IPS DF 4.7 (cell line): ENCODE measurements around the gene PCSK2.

ENCODE experiments used
- DNase-seq: peaks from one replicate; pipeline ENCODE4 v3.0.0-alpha.2; 2013; ENCODE audit warnings: low spot score; ENCODE audit errors: extremely low read depth

The PCSK2 gene

DNA sequence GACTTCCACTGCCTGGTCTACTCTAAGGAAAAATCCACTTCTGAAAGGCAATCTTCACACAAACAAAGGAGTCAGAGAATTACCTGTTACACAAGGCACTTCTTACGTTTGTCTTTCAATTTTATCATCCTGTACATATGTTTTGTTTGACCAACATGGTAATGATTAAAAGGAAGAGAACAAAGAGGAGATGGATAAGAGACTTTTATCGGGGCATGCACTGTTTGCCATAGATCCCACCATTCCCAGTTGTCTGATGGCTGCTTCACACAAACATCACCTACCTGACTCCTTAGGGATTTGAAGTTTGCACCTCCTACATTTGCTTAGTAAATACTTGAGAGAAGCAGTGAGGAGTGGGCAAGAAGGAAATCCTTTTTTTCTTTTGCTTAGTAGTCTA lies 217.3 kb downstream of the PCSK2 start:
- no peak for DNase-seq

DNA sequence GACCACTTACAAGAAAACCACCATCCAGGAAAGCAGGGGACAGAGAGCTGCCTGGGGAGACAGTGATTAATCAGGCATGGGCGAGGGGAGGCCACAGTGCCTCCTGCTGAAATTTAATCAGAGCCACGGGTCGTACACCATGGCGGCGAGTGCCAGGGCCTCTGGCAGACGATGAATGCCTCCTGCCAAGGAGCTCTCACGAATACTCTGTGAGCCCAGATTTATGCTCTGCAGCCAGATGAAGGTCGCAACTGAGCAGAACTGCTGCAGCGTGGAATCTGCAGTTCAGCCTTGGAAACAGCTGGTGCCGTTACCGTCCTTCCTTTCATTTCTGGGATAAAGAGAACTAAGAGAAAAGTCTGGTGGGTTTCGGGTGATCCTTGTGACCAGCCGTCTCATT lies 218.7 kb downstream of the PCSK2 start:
- DNase-seq = no peak

DNA sequence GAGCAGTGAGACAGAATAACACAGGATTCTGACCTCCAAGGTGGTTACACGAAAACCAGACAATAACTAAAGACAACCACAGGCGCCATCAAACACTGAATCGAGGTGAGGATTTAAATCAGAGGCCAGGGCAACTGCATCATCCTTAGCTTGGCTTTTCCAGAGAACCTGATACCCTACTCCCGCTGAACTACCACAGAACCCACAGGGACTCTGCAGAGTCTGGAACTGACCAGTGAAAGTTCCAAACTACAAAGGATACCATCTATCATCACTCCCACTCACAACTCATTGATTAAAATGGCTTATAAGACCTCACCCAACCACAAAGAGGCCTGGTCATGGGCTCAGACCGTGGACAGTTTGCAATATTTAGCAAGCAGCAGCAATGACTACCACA lies 219.3 kb downstream of the PCSK2 start:
- no peak for DNase-seq

GRCh38 chr20:17448071-17448470 lies 221.2 kb downstream of the PCSK2 start:
- DNase-seq = no peak

DNA sequence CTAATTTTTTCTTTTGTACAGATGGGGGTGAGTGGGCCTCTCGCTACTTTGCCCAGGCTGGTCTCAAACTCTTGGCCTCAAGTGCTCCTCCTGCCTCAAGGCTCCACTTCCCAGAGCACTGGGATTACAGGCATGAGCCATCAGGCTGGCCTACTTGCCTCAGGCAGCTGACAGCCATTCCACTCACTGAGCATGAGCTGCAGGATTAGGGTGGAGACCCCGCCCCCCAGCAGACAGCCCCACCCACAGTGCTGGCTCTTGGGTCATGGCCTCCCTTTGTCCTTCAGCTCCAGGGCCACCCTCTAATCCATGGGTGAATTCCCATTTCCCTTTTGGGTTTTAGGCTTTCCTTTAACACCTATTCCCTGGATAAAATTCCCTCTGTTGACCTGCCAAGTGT lies 222.2 kb downstream of the PCSK2 start:
- DNase-seq = no peak

GRCh38 chr20:17452441-17452840 lies 225.6 kb downstream of the PCSK2 start:
- DNase-seq = no peak

DNA sequence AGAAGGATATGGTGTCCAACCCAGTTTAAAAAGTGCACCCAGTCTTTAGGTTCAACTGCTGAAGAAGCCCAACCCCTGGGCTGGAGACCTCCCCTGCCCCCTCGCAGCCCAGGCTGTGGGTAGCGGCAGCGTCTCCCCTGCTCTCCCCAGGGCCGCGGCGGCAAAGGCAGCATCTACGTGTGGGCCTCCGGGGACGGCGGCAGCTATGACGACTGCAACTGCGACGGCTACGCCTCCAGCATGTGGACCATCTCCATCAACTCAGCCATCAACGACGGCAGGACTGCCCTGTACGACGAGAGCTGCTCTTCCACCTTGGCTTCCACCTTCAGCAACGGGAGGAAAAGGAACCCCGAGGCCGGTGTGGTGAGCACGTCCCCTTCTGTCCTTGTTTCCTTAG lies 226.8 kb downstream of the PCSK2 start:
- DNase-seq = no peak

GRCh38 chr20:17456279-17456678 lies 229.4 kb downstream of the PCSK2 start:
- no peak for DNase-seq

DNA sequence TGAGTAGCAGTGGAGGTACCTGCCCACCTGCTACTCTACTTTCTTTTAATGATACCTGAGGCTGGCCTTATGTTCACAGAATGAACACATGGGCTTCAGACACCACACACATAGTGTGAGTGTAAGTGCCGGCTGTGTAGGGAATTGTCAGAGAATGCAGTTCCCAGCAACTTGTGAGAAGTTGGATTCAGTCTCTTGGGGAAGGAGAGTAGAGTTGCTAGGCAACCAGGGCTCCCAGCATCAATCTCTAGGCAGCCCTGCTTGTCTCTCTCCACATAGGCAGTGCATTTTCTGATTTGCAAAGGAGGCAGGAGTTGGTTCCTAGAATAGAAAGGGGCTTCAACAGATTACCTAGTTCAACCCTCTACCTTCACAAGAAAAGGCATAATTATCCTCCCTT lies 230.2 kb downstream of the PCSK2 start:
- no peak for DNase-seq

DNA sequence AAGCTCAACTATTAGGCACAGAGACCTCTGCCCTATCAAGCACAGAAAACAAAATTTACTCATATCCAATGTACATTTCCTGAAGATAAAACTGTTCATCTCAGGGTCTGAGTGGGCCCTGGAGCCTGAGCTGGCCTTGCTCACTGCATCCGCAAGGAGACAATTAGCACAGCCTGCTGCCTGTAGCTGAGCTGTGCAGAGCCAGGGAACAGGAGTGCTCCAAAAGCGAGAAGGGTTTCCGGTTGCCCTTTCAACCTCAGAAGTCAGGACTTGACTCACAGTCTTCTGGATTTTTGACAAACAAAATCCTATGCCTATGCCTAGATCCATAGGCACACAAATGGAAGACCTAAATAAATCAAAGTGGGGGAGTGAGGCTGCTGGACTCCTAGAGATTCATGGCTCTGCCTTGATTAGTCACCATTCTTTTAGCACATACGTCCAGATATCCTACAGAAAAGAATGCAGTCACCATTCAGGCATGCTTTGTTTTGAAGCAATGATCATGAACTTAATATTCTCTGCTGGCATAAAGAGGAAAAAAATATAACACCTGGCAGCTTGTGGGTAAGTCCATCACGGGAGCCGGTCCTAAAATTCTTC lies 230.8 kb downstream of the PCSK2 start:
- no peak for DNase-seq

GRCh38 chr20:17460119-17460518 lies 233.3 kb downstream of the PCSK2 start:
- no peak for DNase-seq

- DNase-seq = no peak
Measured at GRCh38 chr20:17461941-17462340, 235.1 kb downstream of the PCSK2 start.

GRCh38 chr20:17463711-17464110 lies 236.9 kb downstream of the PCSK2 start:
- DNase-seq = no peak

DNA sequence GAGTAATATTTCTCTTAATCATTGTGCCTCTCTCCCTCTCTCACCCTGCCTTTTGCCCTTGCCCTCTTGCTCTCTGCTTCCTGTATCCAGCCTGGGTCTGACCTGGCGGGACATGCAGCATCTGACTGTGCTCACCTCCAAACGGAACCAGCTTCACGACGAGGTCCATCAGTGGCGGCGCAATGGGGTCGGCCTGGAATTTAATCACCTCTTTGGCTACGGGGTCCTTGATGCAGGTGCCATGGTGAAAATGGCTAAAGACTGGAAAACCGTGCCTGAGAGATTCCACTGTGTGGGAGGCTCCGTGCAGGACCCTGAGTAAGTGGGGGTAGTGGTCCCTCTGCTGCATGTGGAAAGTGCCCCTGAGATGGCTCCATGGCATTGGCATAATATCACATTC lies 238.4 kb downstream of the PCSK2 start:
- no peak for DNase-seq

DNA sequence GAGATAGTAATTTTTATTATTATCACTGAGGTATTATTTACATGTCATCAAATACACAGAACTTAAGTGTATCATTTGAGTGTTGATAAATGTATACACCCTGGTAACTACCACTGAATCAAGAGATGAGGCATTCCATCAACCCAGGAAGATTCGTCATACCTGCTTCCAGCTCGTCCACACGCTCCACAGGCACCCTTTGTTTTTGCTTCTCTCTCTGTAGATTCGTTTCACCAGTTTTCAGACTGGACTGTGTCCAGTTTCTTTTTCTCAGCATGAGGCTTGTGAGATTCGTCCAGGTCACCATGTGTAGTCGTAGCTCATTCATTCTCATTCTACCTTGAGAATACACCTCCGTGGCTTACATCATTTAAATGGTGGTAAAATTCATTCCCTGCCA lies 239.8 kb downstream of the PCSK2 start:
- DNase-seq = no peak

DNA sequence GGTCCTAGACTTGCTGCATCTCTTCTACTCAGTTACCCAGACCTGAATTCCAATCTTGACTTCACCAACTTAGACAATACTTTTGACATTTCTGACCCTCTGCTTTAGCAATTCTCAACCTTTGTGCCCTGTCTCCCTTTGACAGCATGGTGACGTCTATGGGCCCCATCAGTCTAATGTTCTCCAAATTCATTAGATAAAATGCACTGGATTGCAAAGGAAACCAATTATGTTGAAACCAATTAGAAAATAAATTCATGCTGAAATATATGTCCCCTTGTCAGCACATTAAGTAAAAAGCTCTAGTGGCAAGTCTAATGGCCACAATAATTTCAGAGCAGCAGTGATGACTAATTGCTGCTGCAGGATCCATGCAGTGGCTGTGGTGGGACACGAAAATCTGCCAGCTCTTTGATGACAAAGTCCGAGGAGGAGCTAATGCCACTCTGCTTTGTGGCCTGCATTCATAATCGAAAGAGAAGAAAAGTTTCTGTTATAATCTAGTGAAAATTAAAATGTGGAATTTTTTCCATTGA lies 240.3 kb downstream of the PCSK2 start:
- DNase-seq = no peak

DNA sequence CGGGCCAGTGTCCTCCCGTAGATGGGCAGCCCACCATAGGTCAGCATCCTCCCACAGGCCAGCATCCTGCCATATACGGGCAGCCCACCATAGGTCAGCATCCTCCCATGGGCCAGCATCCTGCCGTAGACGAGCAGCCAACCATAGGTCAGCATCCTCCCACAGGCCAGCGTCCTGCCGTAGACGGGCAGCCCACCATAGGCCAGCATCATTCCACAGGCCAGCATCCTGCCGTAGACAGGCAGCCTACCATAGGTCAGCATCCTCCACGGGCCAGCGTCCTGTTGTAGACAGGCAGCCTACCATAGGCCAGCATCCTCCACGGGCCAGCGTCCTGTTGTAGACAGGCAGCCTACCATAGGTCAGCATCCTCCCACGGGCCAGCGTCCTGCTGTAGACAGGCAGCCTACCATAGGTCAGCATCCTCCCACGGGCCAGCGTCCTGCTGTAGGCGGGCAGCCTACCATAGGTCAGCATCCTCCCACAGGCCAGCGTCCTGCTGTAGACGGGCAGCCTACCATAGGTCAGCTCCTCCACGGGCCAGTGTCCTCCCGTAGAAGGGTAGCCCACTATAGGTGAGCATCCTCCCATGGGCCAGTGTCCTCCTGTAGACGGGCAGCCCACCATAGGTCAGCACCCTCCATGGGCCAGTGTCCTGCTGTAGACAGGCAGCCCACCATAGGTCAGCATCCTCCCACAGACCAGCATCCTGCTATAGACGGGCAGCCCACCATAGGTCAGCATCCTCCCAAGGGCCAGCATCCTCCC lies 241.4 kb downstream of the PCSK2 start:
- DNase-seq = no peak

DNA sequence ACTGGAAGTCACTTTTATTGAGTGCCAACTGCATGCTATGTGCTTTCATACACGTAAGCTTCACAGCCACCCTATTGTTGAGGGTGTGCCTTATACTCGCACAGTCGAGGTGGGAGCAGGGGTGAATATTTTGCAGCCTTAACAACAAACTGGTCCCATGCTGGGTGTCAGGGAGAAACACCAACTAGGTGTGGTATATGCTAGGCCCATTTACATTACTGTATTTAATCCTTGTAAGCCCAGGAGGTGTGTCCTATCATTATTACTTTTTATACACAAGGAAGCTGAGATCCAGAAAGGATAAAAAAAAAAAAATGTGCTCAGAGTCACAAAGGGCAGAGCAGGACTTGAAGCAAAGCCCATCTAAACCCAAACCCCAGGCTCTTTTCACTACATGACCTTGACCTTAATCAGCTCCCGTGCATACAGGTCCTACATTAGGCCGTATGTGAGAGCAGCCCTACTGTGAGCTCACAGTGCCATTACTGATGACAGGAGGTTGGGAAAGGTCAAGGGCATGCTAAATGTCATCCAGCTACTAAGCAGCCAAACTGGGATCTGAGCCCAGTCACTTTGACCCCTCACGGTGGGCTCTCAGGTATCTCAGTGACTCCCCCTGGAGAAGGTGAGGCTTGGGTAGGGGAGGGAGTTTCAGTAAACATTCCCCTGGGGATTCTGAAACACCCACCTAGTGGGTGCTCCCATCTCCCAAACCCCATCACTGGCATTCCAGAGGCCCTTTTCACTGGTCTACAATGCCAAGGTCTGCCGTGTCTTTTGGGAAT lies 242.6 kb downstream of the PCSK2 start:
- DNase-seq = no peak

GRCh38 chr20:17470521-17470920 lies 243.7 kb downstream of the PCSK2 start:
- DNase-seq = no peak

DNA sequence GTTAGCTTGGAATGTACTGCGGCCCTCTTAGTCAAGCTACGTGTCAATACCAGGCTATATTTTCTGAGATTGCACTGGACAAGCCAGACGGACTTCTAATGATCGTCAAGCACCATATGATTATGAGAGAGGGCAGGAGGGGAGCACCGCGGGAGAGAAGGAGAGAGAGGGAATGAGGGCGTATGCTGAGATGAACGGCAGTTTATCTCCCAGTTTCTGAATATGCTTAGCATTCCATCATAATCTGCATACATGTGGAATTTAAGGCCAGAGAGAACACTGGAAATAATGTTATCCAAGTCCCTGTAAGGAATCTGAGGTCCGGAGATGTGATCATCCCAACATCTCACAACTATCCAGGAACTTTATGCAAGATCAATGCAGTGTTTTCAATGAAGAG lies 244.1 kb downstream of the PCSK2 start:
- no peak for DNase-seq

- no peak for DNase-seq
Measured at GRCh38 chr20:17471606-17472187, 244.9 kb downstream of the PCSK2 start.

GRCh38 chr20:17473659-17474058 lies 246.8 kb downstream of the PCSK2 start:
- DNase-seq = no peak
